ENCODE data around the gene GFRA4. TPM values are rescaled to one million over a fixed set of nuclear protein-coding genes. Genes with fewer than 3 reads are reported as not detected.

GFRA4 gene
- total RNA-seq, 2 donors from 2014 or later: not detected

DNA sequence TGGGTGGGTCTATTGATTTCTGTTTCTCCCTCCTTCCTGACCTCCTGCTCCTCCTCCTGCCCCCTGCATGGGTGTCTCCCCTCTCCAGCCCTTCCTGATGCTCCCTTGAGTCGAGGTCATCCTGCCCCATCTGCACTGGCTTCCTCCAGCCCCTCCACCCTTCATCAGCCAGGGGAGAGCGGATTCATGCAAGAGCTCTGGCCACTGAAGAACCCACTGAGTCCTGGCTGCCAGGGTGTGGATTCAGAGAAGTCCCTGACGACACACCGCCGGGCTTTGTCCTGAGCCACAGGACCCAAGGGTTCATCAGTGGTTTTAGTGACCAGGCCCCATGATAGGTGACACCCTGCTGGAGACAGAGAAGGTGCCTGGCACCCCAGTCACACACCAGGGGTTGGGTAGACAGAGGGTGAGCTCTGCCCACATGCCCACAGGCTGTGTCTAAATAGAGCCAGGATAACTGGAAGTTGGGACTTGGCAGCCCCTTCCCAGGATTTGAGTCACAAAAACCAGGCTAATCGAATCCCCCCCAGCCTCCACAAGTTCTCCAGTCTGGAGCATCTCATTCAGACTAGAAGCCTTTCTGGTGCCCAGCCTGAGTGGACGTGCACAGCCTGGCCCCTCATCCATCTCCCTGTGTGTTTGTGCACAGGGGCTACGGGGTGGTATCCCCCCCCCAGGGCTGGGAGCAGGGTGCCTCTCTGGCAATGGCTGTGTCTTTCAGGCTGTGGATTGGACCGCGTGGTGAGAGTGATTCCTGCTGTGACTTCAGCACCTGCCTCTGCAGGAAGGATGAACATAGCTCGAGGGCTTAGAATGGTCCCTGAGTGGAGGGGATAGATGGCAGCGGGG lies 1.2 kb downstream of the GFRA4 start:
- TF ChIP-seq CTCF (IDR thresholded peaks at IDR 0.05): no peak
- Histone ChIP-seq H3K27ac (no peak overlapping the region), H3K9ac (ENCODE audit: low read depth in 2 of 2, low read length in 2 of 2) (no peak overlapping the region), H3K4me1 (no peaks in the 10 kb centered on the region), H3K27me3 (peaks cover 27% of the 10 kb centered on the region), H3K9me3 (no peaks in the 10 kb centered on the region), H3K4me3 (no peak overlapping the region), H3K36me3 (no peaks in the 10 kb centered on the region)
- intact Hi-C loops (cut with DNase I): no loop called here
- no peak for DNase-seq

DNA sequence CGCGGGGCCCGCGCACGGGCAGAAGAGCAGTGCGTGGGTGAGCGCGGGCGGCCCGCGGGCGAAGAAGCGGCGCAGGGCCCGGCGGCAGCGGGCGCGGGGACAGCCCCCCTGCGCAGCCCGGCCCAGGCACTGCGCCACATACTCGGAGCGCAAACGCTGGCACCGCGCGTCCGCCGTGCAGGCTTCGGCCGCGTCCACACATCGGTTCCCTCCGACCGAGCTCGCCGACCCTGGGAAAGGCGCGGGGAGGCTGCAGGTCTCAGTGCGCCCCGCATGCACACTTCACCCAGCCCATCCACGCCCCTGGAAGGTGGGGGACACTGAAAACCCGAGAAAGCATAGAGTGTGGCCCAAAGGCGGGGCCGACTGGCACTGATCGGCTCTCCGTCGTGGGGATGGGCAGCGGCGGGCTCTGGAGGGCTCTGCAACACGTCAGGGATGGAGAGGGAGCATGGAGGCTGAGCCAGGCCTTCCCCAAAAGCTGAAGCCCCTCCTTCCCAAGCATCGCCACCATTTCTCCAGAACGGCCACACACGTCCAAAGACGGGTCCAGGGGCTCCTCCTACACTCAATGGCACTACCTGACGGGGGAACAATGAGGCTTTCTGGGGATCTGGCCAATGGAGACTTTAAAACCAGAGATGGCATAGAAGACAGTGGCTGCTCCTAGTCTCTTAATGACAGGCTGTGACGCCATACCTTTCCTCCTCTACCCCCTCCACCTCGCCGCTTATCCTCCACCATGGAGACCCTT lies 2.0 kb downstream of the GFRA4 start:
- Histone ChIP-seq H3K9me3 (no peaks in the 10 kb centered on the region), H3K4me3 (no peak overlapping the region), H3K27ac (no peak overlapping the region), H3K27me3 (peaks cover 27% of the 10 kb centered on the region), H3K4me1 (no peaks in the 10 kb centered on the region), H3K9ac (ENCODE audit: low read depth in 2 of 2, low read length in 2 of 2) (no peak overlapping the region), H3K36me3 (no peaks in the 10 kb centered on the region)
- intact Hi-C loops (cut with DNase I): no loop called here
- TF ChIP-seq CTCF (IDR thresholded peaks at IDR 0.05): no peak
- no peak for DNase-seq

DNA sequence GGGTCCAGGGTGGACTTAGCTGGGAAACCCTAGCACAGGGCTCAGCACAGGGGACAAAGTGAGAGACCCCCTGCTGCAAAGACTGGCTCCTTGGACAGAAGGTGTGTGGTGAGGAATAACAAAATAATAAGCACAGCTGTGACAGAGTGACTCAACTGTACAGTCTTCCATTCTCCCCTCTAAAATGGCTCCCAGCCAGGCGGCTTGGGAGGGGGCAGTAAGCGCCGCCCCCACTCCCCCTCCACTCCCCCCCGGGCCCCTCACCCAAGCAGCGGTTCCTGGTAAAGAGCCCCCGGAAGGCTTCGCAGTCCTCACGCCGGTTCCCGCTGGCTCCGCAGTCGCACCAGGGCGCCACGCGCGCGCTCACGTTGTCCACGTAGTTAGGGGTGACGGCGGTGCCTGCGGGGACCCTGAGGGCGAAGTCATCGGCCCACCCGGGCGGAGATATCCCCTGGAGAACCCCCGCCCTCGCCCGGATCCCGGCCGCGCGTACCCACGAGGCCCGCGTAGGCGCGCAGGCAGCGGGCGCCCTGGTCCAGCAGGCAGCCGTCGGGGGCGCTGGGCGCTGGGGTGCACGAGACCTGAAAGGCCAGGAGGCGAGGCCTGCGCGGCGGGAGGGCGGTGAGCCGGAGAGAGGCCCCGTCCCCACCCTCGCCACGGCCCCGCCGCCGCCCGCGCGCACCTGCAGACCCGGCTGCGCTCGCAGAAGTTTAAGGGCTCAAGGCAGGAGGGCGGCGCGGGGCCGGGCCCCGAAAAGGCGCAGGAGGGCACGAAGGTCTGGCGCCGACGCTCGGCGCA lies 2.7 kb downstream of the GFRA4 start:
- Histone ChIP-seq H3K9me3 (no peaks in the 10 kb centered on the region), H3K36me3 (no peaks in the 10 kb centered on the region), H3K4me1 (no peaks in the 10 kb centered on the region), H3K9ac (ENCODE audit: low read depth in 2 of 2, low read length in 2 of 2) (no peak overlapping the region), H3K4me3 (no peak overlapping the region), H3K27ac (no peak overlapping the region), H3K27me3 (peaks cover 27% of the 10 kb centered on the region)
- intact Hi-C loops (cut with DNase I): no loop called here
- no peak for TF ChIP-seq CTCF (IDR thresholded peaks at IDR 0.05)
- no peak for DNase-seq

- Histone ChIP-seq H3K9me3 (no peaks in the 10 kb centered on the region), H3K27ac (no peak overlapping the region), H3K27me3 (peaks cover 27% of the 10 kb centered on the region), H3K9ac (ENCODE audit: low read depth in 2 of 2, low read length in 2 of 2) (no peak overlapping the region), H3K4me1 (no peaks in the 10 kb centered on the region), H3K36me3 (no peaks in the 10 kb centered on the region), H3K4me3 (no peak overlapping the region)
- TF ChIP-seq CTCF (IDR thresholded peaks at IDR 0.05): no peak
- DNase-seq: no peak
- intact Hi-C loops (cut with DNase I): no loop called here
Measured at GRCh38 chr20:3659492-3660261, 3.5 kb downstream of the GFRA4 start.
